ENCODE results near the gene SEPTIN12. TPM values are rescaled to one million over a fixed set of nuclear protein-coding genes. Genes with fewer than 3 reads are reported as not detected.

Gene SEPTIN12
- total RNA-seq, 1 experiment from 2014 or later, result not detected

- TF ChIP-seq USF1 (CRISPR knock-in tag; IDR thresholded peaks at IDR 0.05) (no peak), GRHL2 (CRISPR knock-in tag; IDR thresholded peaks at IDR 0.05; ENCODE audit: insufficient replicate concordance, severe bottlenecking) (no peak), ATF6 (CRISPR knock-in tag; IDR thresholded peaks at IDR 0.05) (no peak), SP1 (CRISPR knock-in tag; conservative IDR thresholded peaks at IDR 0.05) (no peak)
Observed at GRCh38 chr16:4788910-4789309, 765 bp upstream of the SEPTIN12 start (continued).

GRCh38 chr16:4788489-4788889 is 344 bp upstream of the SEPTIN12 start:
- CTCF ChIA-PET, result interaction anchor here (0.9 to 1.1 kb wide), 3 partner anchors 20 to 71 kb away, joined by 3 to 6 read pairs (median 5); partner anchors contain the start of genes ANKS3 and DNAAF8
- TF ChIP-seq ZNF138 (CRISPR knock-in tag; conservative IDR thresholded peaks at IDR 0.05) (no peak), PRRX2 (CRISPR knock-in tag; IDR thresholded peaks at IDR 0.05) (no peak), JUN (CRISPR knock-in tag; IDR thresholded peaks at IDR 0.05) (no peak), ESRRA (CRISPR knock-in tag; IDR thresholded peaks at IDR 0.05; ENCODE audit: borderline replicate concordance) (no peak)
- Mint-ChIP-seq H3K36me3 (no peaks in the 10 kb centered on the region), H3K9me3 (no peaks in the 10 kb centered on the region), H3K4me3 (no peak overlapping the region), H3K4me1 (peaks cover 14% of the 10 kb centered on the region), H3K27me3 (ENCODE audit: low read depth) (no peaks in the 10 kb centered on the region; the same call in 1 of the 2 replicates), H3K27ac (no peak overlapping the region)
- POLR2A ChIA-PET, result interaction anchor here (1.7 kb wide), 1 partner anchor 14 kb away, joined by 7 read pairs; the partner anchor contains the start of gene ROGDI
- ATAC-seq (no peak), DNase-seq (ENCODE audit: low spot score) (no peak)

GRCh38 chr16:4787068-4787467 is 1.1 kb downstream of the SEPTIN12 start:
- Mint-ChIP-seq H3K4me1 (peaks cover 14% of the 10 kb centered on the region), H3K4me3 (no peak overlapping the region), H3K36me3 (no peaks in the 10 kb centered on the region), H3K9me3 (no peaks in the 10 kb centered on the region), H3K27me3 (ENCODE audit: low read depth) (no peaks in the 10 kb centered on the region; the same call in 1 of the 2 replicates), H3K27ac (no peak overlapping the region)
- TF ChIP-seq ZNF121 (CRISPR knock-in tag; IDR thresholded peaks at IDR 0.05), result no peak
- no peak for TF ChIP-seq ERG (CRISPR knock-in tag; IDR thresholded peaks at IDR 0.05)
- TF ChIP-seq IRF1 (CRISPR knock-in tag; IDR thresholded peaks at IDR 0.05), result no peak
- no peak for TF ChIP-seq ZNF317 (CRISPR knock-in tag; IDR thresholded peaks at IDR 0.05; ENCODE audit: borderline replicate concordance, low read depth)
- no peak for TF ChIP-seq NR3C1 (CRISPR knock-in tag; conservative IDR thresholded peaks at IDR 0.05; ENCODE audit: low read depth)
- no peak for TF ChIP-seq KAT7 (CRISPR knock-in tag; IDR thresholded peaks at IDR 0.05; ENCODE audit: borderline replicate concordance)
- TF ChIP-seq GTF2I (CRISPR knock-in tag; conservative IDR thresholded peaks at IDR 0.05), result no peak
- no peak for TF ChIP-seq ZNF396 (CRISPR knock-in tag; IDR thresholded peaks at IDR 0.05; ENCODE audit: borderline replicate concordance)
- no peak for TF ChIP-seq FOXP4 (CRISPR knock-in tag; IDR thresholded peaks at IDR 0.05)
- TF ChIP-seq FOXP1 (CRISPR knock-in tag; IDR thresholded peaks at IDR 0.05; ENCODE audit: borderline replicate concordance), result no peak
- no peak for TF ChIP-seq TCF7 (CRISPR knock-in tag; IDR thresholded peaks at IDR 0.05; ENCODE audit: low read depth)
- TF ChIP-seq NR2C2 (CRISPR knock-in tag; IDR thresholded peaks at IDR 0.05), result no peak
- ATAC-seq (no peak), DNase-seq (ENCODE audit: low spot score) (no peak)
- CTCF ChIA-PET, result interaction anchor here (1.2 to 1.3 kb wide), 2 partner anchors 11 to 104 kb away, joined by 3 read pairs; no protein-coding TSS in a partner anchor
- POLR2A ChIA-PET, result interaction anchor here (1.7 kb wide), 1 partner anchor 15 kb away, joined by 7 read pairs; the partner anchor contains the start of gene ROGDI
